Measurements from ENCODE around the gene GINS2.

- TF ChIP-seq, protein P1, sequence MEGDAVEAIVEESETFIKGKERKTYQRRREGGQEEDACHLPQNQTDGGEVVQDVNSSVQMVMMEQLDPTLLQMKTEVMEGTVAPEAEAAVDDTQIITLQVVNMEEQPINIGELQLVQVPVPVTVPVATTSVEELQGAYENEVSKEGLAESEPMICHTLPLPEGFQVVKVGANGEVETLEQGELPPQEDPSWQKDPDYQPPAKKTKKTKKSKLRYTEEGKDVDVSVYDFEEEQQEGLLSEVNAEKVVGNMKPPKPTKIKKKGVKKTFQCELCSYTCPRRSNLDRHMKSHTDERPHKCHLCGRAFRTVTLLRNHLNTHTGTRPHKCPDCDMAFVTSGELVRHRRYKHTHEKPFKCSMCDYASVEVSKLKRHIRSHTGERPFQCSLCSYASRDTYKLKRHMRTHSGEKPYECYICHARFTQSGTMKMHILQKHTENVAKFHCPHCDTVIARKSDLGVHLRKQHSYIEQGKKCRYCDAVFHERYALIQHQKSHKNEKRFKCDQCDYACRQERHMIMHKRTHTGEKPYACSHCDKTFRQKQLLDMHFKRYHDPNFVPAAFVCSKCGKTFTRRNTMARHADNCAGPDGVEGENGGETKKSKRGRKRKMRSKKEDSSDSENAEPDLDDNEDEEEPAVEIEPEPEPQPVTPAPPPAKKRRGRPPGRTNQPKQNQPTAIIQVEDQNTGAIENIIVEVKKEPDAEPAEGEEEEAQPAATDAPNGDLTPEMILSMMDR (conservative IDR thresholded peaks at IDR 0.05; ENCODE audit: low read length) = no peak
- TF ChIP-seq EZH2phosphoT487 (IDR thresholded peaks at IDR 0.05; ENCODE audit: borderline replicate concordance) = no peak
These were observed 893 bp downstream of the GINS2 start for GRCh38 chr16:85687651-85688471.
